Activated CD4-positive, alpha-beta T cell treated with anti-CD3 and anti-CD28 coated beads, Interleukin-2, amount 10 ng/mL, durations not matched to agents 7 days and 5 days (primary cell): Measurements from ENCODE around the gene CPT1A. TPM values are rescaled to one million over a fixed set of nuclear protein-coding genes. Genes with fewer than 3 reads are reported as not detected.

Experiments
- CTCF ChIA-PET: fragments of 350-600 bp; sonication (Branson Sonifier 250); formaldehyde crosslinking; loops from one replicate; lab custom pipeline; 2021; ENCODE audit warnings: antibody characterized with exemption; lab: Charles Lee
- POLR2A ChIA-PET: fragments of 350-600 bp; sonication (Branson Sonifier 250); formaldehyde crosslinking; loops from one replicate; lab custom pipeline; 2021; ENCODE audit warnings: antibody characterized with exemption; lab: Charles Lee
- DNase-seq: peaks from one replicate; pipeline ENCODE4 v3.0.0-alpha.2; 2020
- H3K27ac Mint-ChIP-seq: one replicate; pipeline ENCODE4 v1.8.0; 2021; ENCODE audit warnings: mild to moderate bottlenecking, moderate library complexity, mixed read lengths
- H3K27me3 Mint-ChIP-seq: one replicate; pipeline ENCODE4 v1.8.0; 2021; ENCODE audit warnings: mixed read lengths
- H3K36me3 Mint-ChIP-seq: one replicate; pipeline ENCODE4 v1.8.0; 2021; ENCODE audit warnings: low read depth, mixed read lengths
- H3K4me1 Mint-ChIP-seq: one replicate; pipeline ENCODE4 v1.8.0; 2021; ENCODE audit warnings: mixed read lengths
- H3K4me3 Mint-ChIP-seq: one replicate; pipeline ENCODE4 v1.8.0; 2021; ENCODE audit warnings: mild to moderate bottlenecking, moderate library complexity, mixed read lengths
- H3K9me3 Mint-ChIP-seq: one replicate; pipeline ENCODE4 v1.8.0; 2021; ENCODE audit warnings: mixed read lengths
- total RNA-seq, 2 experiments: library from RNA; stranded (reverse); gene quantifications; one replicate each; pipeline ENCODE4 v1.2.3, GENCODE V29; 2021

Gene CPT1A
- total RNA-seq, 2 experiments from 2014 or later, result 66.3 to 69.9 TPM

DNA sequence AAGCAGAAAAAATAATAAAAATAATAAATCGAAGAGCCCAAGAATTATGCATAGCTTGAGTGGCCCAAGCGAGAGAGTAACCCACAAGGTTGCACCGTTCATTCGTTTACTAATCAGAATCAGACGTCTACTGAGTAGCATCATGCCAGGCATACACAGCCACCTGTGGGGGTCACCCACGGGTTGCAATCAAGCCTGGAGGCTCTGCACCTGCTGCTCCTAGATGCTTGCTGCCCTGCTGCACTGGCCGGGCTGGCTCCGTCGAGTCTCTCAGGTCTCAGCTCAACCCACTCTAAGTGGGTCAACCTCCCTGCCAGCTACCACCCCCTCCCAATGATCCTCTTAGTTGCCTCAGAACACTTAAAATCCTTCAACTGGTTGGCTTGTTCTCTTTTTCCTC is 88.4 kb downstream of the CPT1A start:
- CTCF ChIA-PET, result interaction anchor here (1.0 to 2.2 kb wide), 2 partner anchors 15 to 90 kb away, joined by 3 to 6 read pairs; no protein-coding TSS in a partner anchor
- no peaks in the 10 kb centered on the region for H3K9me3 Mint-ChIP-seq

DNA sequence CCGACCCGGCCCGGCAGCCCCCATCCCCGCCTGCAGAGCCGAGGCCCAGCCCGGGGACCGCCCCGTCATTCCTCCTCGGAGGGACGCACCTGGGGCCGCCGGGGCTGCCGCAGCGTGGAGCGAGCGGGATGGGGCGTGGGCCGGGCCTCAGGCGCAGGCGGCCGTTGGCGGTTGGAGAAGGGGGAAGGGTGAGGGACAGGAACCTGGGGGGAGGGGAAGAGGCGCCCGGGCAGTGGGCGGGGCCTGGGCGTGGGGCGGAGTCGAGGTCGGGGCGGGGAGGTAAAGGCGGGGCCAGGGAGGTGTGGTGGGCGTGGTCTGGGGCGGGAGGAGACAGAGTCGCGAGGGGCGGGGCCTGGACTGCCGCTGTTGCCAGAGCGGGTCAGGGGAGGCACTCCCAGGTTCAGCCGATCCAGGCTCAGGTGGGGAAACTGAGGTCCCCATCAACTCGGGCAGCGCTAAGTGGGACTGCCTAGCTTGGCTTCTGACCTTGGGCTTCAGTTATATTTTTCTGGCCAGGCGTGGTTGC is 90.3 kb downstream of the CPT1A start, which contains the start of gene TESMIN:
TESMIN (minus strand) TSS at position 190 of the 526 bp plus-strand sequence. CDS start 860 bp downstream, outside the sequence.
- POLR2A ChIA-PET, result no interaction called here
- H3K9me3 Mint-ChIP-seq, result no peaks in the 10 kb centered on the region
- CTCF ChIA-PET, result no interaction called here
- peaks cover 16% of the 10 kb centered on the region for H3K4me1 Mint-ChIP-seq
- peak within 1 kb of the TSS; percentile 73 for H3K27ac Mint-ChIP-seq
- peaks cover 16% of the 10 kb centered on the region for H3K36me3 Mint-ChIP-seq
- peak; percentile 92 for DNase-seq
- H3K27me3 Mint-ChIP-seq, result peaks cover 2% of the 10 kb centered on the region
- peak within 1 kb of the TSS; percentile 60 for H3K4me3 Mint-ChIP-seq

More for the DNA sequence above, 88.4 kb downstream of the CPT1A start:
- Mint-ChIP-seq H3K4me3 (no peak overlapping the region), H3K4me1 (peaks cover 16% of the 10 kb centered on the region), H3K27me3 (peaks cover 2% of the 10 kb centered on the region), H3K27ac (no peak overlapping the region), H3K36me3 (peaks cover 29% of the 10 kb centered on the region)
- DNase-seq, result no peak
- POLR2A ChIA-PET, result no interaction called here

GRCh38 chr11:68751004-68751325 is 90.8 kb downstream of the CPT1A start:
- Mint-ChIP-seq H3K27me3 (peaks cover 2% of the 10 kb centered on the region), H3K4me3 (no peak overlapping the region), H3K36me3 (peaks cover 15% of the 10 kb centered on the region), H3K9me3 (no peaks in the 10 kb centered on the region), H3K27ac (no peak overlapping the region), H3K4me1 (peaks cover 16% of the 10 kb centered on the region)
- CTCF ChIA-PET, result no interaction called here
- no peak for DNase-seq
- POLR2A ChIA-PET, result no interaction called here

- Mint-ChIP-seq H3K9me3 (no peaks in the 10 kb centered on the region), H3K4me3 (peak overlapping the region; percentile 55), H3K27me3 (peaks cover 2% of the 10 kb centered on the region), H3K36me3 (peaks cover 15% of the 10 kb centered on the region), H3K27ac (no peak overlapping the region), H3K4me1 (peaks cover 16% of the 10 kb centered on the region)
- no peak for DNase-seq
- CTCF ChIA-PET, result interaction anchor here (0.5 to 0.7 kb wide), 2 partner anchors 92 to 200 kb away, joined by 3 to 4 read pairs; no protein-coding TSS in a partner anchor
- POLR2A ChIA-PET, result no interaction called here
These were observed 91.3 kb downstream of the CPT1A start for GRCh38 chr11:68750195-68751003.

DNA sequence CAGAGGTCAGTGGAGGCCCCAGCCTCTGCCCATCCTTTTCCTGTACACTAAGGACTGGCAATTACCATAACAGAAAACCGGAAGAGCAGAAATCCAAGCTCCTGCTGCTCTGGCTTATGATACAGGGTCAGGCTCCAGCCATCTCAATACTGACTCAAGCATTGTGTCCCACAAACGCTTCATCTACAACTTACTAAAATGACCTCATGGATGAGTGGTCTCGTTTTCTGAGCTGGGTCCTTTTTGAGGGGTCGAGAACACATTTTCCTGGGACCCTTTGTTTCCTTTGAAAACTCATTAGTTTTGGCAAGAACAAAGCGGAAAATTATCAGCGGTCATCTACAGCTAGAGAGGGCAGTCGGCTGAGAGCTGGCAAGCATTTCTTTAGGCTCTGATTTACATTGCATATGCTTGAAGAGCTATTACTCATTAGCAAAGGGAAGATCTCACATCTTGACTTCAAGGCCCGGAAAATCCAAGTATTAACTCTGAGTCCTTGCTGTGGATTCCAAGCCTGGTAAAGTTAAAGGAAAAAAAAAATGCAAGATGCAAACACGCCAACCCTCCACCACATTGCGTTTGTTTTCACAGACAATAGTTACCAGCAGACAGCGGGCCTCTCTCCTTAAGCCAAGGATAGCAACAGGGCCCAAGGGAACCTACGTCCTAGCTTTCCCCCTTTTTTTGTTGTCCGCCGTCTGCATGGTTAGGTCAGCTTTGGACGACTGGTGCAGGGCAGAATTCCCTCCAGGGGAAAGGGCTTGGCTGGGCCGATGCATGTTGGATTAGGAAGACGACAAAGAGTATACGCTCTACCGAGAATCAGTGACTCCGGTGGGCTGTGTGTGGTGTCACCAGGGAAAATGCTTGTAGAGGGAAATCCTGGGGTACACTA is 92.2 kb downstream of the CPT1A start:
- Mint-ChIP-seq H3K27me3 (peaks cover 2% of the 10 kb centered on the region), H3K27ac (peak overlapping the region; percentile 77), H3K4me1 (peaks cover 16% of the 10 kb centered on the region), H3K36me3 (peaks cover 10% of the 10 kb centered on the region), H3K9me3 (no peaks in the 10 kb centered on the region), H3K4me3 (peak overlapping the region; percentile 55)
- DNase-seq, result no peak
- ChIA-PET CTCF (interaction anchor here (0.5 to 0.7 kb wide), 2 partner anchors 93 to 201 kb away, joined by 3 to 4 read pairs; no protein-coding TSS in a partner anchor), POLR2A (no interaction called here)

DNA sequence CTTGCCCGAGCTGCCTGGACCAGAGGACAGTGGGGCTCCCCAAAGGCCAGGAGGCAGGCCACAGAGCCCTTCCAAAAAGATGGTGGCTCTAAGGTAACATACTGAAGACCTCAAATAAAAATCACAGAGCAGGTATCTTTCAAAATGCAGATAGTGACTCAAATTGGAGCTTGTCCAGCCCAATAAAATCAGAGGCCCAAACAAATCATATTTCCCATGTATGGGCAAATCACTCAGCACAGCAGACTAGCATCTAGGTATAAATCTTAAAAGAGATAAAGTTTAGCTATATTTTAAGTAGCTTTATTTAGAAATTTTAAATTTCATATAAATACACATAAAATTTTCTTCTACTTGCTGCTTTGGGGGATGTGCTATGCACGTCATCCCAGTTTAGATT is 93.7 kb downstream of the CPT1A start:
- ChIA-PET POLR2A (no interaction called here), CTCF (no interaction called here)
- peaks cover 4% of the 10 kb centered on the region for H3K36me3 Mint-ChIP-seq
- H3K9me3 Mint-ChIP-seq, result no peaks in the 10 kb centered on the region
- no peak overlapping the region for H3K27ac Mint-ChIP-seq
- no peak overlapping the region for H3K4me3 Mint-ChIP-seq
- peaks cover 16% of the 10 kb centered on the region for H3K4me1 Mint-ChIP-seq
- H3K27me3 Mint-ChIP-seq, result peaks cover 2% of the 10 kb centered on the region
- no peak for DNase-seq

DNA sequence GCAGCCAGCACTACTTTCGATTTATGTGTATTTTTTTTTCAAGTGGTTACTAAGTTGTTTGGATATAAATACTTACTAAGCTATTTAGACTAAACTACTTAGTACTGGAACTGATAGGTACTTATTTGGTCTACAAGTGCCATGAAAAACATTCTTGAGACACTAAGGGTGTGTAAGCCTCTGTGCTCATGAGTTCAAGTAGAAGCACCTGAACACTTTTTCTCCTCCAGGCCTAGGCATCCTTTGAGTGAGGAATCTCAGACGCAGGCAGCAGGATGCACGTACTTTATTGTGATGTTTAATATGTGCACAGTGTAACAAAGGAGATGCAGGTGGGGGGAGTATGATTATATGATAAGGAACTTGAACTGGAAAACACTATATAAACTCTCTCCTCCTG is 98.2 kb downstream of the CPT1A start:
- POLR2A ChIA-PET, result no interaction called here
- no peaks in the 10 kb centered on the region for H3K27me3 Mint-ChIP-seq
- CTCF ChIA-PET, result no interaction called here
- no peaks in the 10 kb centered on the region for H3K9me3 Mint-ChIP-seq
- H3K27ac Mint-ChIP-seq, result no peak overlapping the region
- H3K36me3 Mint-ChIP-seq, result peaks cover 1% of the 10 kb centered on the region
- H3K4me3 Mint-ChIP-seq, result no peak overlapping the region
- H3K4me1 Mint-ChIP-seq, result no peaks in the 10 kb centered on the region
- no peak for DNase-seq

GRCh38 chr11:68741463-68741862 is 100.3 kb downstream of the CPT1A start:
- Mint-ChIP-seq H3K36me3 (no peaks in the 10 kb centered on the region), H3K27ac (no peak overlapping the region), H3K4me1 (no peaks in the 10 kb centered on the region), H3K27me3 (no peaks in the 10 kb centered on the region), H3K4me3 (no peak overlapping the region), H3K9me3 (no peaks in the 10 kb centered on the region)
- no peak for DNase-seq
- ChIA-PET CTCF (interaction anchor here (1.1 kb wide), 1 partner anchor 10 kb away, joined by 3 read pairs; no protein-coding TSS in a partner anchor), POLR2A (no interaction called here)

GRCh38 chr11:68735646-68736045 is 106.1 kb downstream of the CPT1A start:
- ChIA-PET CTCF (no interaction called here), POLR2A (no interaction called here)
- H3K4me3 Mint-ChIP-seq, result no peak overlapping the region
- no peaks in the 10 kb centered on the region for H3K27me3 Mint-ChIP-seq
- no peaks in the 10 kb centered on the region for H3K36me3 Mint-ChIP-seq
- H3K27ac Mint-ChIP-seq, result no peak overlapping the region
- no peak for DNase-seq
- no peaks in the 10 kb centered on the region for H3K4me1 Mint-ChIP-seq
- H3K9me3 Mint-ChIP-seq, result no peaks in the 10 kb centered on the region

DNA sequence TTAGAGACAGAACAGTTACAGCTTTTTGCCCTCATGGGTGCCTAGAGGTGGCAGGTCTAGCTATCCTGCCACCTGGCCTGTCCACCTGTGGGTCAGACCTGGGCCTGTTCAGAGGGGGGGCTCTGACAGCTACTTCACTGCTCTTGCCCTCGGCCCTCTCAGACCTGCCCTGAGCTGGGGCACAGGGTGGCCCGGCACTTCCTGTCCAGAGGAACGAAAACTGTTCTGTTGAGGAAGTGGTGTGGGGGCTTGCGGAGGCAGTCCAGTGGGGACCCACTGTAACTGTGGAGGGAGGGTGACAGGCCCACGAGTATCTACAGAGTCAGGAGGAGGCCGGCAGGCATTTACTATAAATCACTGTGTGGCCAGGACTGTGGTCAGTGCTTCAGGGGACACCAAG is 106.6 kb downstream of the CPT1A start:
- H3K9me3 Mint-ChIP-seq, result no peaks in the 10 kb centered on the region
- no peaks in the 10 kb centered on the region for H3K36me3 Mint-ChIP-seq

GRCh38 chr11:68734111-68734510 is 107.6 kb downstream of the CPT1A start:
- no peaks in the 10 kb centered on the region for H3K4me1 Mint-ChIP-seq
- no peak for DNase-seq
- H3K27ac Mint-ChIP-seq, result no peak overlapping the region
- no peaks in the 10 kb centered on the region for H3K9me3 Mint-ChIP-seq
- H3K27me3 Mint-ChIP-seq, result no peaks in the 10 kb centered on the region
- H3K36me3 Mint-ChIP-seq, result no peaks in the 10 kb centered on the region
- ChIA-PET CTCF (interaction anchor here (0.5 to 1.3 kb wide), 3 partner anchors 11 to 1658 kb away, joined by 3 to 5 read pairs (median 3); no protein-coding TSS in a partner anchor), POLR2A (no interaction called here)
- no peak overlapping the region for H3K4me3 Mint-ChIP-seq

More for the DNA sequence above, 106.6 kb downstream of the CPT1A start:
- H3K4me1 Mint-ChIP-seq, result no peaks in the 10 kb centered on the region
- ChIA-PET CTCF (no interaction called here), POLR2A (no interaction called here)
- no peaks in the 10 kb centered on the region for H3K27me3 Mint-ChIP-seq
- DNase-seq, result no peak
- no peak overlapping the region for H3K4me3 Mint-ChIP-seq
- no peak overlapping the region for H3K27ac Mint-ChIP-seq

- Mint-ChIP-seq H3K27me3 (no peaks in the 10 kb centered on the region), H3K4me3 (no peak overlapping the region), H3K36me3 (no peaks in the 10 kb centered on the region), H3K27ac (no peak overlapping the region), H3K4me1 (no peaks in the 10 kb centered on the region), H3K9me3 (no peaks in the 10 kb centered on the region)
- no peak for DNase-seq
- CTCF ChIA-PET, result interaction anchor here (0.9 kb wide), 1 partner anchor 19 kb away, joined by 3 read pairs; no protein-coding TSS in a partner anchor
- POLR2A ChIA-PET, result no interaction called here
These were observed 113.9 kb downstream of the CPT1A start for GRCh38 chr11:68727783-68728182.
